GM21390 (cell line): Measurements from ENCODE around the gene OPHN1.

Source experiments
- ATAC-seq: cut with Tn5 transposase; IDR thresholded peaks from one replicate; pipeline ENCODE4 v1.9.1; 2021; ENCODE audit not compliant: unreplicated experiment

OPHN1 gene

DNA sequence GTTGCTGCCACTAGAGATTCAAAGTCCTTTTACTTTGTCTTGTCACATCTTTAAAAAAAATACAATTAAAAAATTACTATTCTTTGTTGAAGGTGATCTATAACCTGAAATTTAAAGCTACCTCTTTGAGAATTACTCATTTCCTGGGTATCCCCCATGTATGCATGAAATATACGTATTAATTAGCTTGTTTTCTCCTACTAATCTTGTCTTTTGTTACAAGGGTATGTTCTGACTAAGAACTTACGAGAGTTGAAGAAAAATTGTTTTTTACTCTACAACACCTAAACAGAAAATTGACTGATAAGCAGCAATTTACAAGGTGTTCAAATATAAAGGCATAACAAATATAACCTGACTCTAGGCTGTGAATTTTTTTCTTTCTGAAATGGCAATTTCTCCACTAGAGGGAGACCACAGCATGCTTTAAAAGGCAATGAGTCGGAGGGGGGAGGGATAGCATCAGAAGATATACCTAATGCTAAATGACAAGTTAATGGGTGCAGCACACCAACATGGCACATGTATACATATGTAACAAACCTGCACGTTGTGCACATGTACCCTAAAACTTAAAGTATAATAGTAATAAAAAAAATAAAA, 249.6 kb downstream of the OPHN1 start:
- no peak for ATAC-seq

DNA sequence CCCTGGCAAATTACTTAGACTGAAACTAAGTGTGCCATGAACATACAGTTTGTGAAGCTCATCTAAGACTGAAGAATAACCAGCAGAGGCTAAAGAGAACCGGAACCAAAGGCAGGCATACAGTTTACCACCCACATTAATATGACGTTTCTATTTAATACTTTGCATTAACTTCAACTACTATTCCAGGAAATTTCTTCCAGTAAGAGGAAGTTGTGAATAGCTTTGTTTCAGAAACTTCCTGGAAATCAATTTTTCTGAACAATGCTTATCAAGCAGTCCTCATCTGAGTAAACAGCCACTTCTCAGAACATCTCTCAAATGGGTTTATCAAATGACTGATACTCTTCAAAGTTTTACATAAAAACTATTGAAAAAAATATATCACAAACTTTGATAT, 252.7 kb downstream of the OPHN1 start:
- no peak for ATAC-seq

DNA sequence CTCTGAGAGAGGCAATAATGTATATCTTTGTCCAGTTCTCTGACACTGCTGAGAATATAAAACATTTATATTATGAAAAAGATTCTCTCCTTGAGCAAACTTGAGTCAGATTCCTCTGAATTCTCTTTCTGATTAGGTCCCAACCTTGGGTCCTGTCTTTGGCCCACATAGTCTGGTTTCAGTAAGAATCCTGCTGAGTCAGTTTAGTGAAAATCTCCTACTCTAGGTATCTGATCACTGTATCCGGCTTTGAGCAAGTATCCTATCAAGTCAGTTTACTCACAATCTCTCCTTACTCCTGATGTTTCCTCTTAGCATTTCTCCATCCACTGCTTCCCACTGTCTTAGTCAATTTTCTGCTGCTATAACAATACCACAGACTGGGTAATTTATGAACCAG, 253.9 kb downstream of the OPHN1 start:
- no peak for ATAC-seq

GRCh38 chrX:68177542-68177941, 255.8 kb downstream of the OPHN1 start:
- ATAC-seq: no peak

DNA sequence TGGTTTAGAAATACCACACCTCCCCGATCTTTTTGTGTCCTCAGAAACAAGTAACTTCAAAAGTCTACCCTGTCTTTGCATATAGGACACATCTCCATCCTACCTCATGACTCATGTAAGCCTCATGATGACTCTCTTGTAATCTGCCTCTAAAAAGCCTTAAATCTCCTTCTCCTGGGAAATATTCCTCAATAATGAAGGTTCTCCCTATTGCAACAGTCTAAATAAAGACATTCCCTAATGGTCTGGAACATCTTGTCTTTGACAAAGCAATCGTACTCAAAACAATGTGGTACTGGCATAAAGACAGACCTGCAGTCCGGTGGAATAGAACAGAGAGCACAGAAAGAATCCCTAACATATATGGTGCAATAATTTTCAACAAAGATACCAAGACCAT, 257.7 kb downstream of the OPHN1 start:
- no peak for ATAC-seq

GRCh38 chrX:68163441-68163840, 269.9 kb downstream of the OPHN1 start:
- no peak for ATAC-seq

- no peak for ATAC-seq
Observed at GRCh38 chrX:68147848-68148247, 285.4 kb downstream of the OPHN1 start.

- ATAC-seq: no peak
Observed at GRCh38 chrX:68146054-68146453, 287.2 kb downstream of the OPHN1 start.

GRCh38 chrX:68139791-68140190, 293.5 kb downstream of the OPHN1 start:
- ATAC-seq: no peak

- ATAC-seq: no peak
Observed at GRCh38 chrX:68133181-68133580, 300.1 kb downstream of the OPHN1 start.

GRCh38 chrX:68132749-68133148, 300.5 kb downstream of the OPHN1 start:
- ATAC-seq: no peak

GRCh38 chrX:68121835-68122234, 311.5 kb downstream of the OPHN1 start:
- no peak for ATAC-seq

- ATAC-seq: no peak
Observed at GRCh38 chrX:68121371-68121770, 311.9 kb downstream of the OPHN1 start.

DNA sequence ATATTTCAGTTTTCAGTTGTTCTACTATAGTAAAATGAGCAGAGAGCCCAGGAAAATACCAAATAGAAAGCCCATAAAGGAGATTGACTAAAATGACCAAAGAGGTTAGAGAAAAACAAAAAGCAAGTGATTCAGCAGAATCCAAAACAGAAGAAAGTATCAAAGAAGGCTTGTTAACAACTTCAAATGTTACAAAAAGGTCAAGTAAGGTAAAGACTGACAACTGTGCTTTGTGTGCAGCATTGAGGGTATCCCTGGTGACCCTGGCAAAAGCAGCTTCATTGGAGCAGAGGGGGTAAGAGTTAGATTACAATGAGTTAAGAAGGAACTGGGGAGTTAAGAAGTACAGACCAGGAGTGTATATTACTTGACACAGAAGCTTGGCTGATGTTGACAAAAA, 317.9 kb downstream of the OPHN1 start:
- no peak for ATAC-seq

GRCh38 chrX:68114573-68115129, 318.6 kb downstream of the OPHN1 start:
- no peak for ATAC-seq

- ATAC-seq: no peak
Observed at GRCh38 chrX:68113837-68114572, 319.3 kb downstream of the OPHN1 start.

DNA sequence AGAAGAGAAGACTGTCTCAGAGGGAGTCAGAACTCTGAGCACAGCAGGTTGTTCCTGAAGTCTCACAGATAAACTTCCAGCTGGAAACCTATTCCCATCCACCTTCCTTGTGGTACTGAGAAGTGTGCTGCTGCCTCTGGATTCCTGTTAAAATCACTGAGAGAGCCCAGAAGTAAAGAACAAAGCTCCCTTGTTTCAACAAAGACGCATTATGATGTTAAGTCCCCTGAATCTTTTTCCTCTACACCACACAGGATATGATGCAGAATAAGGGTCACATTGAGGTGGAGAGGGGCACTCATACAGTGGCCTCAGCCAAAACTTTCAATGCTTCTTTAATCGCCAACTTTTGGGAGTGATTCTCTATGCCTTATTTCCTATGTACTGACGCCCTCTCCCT, 321.0 kb downstream of the OPHN1 start:
- no peak for ATAC-seq

DNA sequence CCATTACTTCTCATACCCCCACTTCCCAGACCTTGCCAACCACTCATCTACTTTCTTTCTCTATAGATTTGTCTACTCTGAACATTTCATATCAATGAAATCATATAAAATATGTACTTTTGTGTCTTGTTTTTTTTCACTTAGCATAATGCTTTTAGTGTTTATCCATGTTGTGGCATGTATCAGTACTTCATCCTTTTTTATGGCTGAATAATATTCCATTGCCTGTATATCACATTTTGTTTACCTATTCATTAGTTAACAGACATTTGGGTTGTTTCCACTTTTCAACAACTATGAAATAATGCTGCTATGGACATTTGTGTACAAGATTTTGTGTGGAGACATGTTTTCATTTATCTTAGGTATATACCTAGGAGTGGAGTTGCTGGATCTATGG, 324.1 kb downstream of the OPHN1 start:
- ATAC-seq: no peak

GRCh38 chrX:68098431-68098830, 334.9 kb downstream of the OPHN1 start:
- no peak for ATAC-seq

DNA sequence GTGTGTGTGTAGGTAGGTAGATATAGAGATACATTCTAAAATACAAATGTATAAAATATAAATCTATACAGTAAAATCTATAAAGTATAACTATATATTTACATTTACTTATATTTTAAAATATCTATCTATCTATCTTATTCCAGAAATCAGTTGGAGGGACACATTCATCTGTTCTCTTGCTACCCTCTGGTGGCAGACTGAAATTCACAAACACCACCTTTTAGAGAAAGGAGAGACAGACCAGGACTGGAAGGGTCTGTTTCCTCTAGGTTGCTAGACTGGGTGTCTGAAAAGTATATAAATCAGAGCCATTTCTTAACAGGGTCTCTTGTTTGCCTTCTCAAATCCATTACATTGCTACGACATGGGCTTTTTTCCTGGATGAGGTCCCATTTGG, 343.0 kb downstream of the OPHN1 start:
- no peak for ATAC-seq

DNA sequence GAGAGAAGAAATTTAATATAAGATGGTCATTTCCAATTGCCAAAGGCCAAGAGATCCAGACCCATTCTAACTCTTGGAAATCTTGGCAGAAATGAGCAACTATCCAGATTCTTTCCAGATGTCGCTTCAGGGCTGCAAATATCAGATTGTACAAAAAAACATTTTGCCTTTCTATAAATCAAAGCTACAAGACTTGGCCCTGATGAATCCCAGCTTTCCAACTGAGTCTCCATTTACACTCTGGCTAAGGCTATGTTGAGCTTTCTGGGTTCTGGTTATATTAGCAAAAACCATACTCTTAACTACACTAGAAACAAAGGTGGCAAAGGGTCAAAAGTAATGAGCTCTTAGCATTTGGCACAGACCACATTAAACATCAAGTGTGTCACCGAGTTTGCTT, 345.8 kb downstream of the OPHN1 start:
- ATAC-seq: no peak

DNA sequence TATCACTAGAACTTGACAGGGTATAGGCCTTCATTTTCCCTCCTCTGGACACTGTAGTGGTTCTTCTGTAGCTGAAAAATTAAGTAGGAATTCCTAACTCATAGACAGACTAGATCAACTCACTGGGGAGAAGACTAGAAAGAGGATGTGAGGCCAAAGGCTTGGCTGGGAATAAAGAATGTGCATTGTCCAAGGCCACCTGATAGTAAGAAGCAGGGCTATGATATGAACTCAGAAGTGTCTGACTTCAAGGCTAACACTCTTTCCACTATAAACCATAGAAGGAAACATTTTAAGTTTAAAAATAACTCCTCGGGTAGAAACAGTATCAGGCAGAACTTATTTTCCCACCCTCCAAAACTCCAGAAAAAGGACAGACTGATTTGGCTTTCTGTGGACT, 346.6 kb downstream of the OPHN1 start:
- ATAC-seq: no peak

DNA sequence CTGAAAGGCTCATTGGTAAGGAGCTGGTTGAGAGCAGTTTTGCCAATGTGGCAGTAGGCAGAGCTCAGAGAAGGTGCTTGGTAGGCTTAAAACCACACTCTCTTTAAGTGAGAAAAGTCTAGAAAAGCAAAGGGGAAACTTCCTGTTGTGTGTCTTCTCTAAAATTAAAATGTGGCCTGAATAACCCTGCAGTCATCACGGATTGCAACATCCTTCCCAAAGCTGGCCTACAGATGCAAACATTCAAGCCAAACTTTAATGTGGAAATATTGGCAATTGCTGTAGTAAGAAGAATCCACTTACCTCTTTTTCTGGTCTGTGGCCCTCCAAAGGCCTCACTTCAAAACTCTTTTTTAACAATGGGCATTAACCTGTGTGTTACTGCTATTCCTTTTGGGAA, 348.5 kb downstream of the OPHN1 start:
- no peak for ATAC-seq
